ENCODE measurements around the gene PSMF1. TPM values are rescaled to one million over a fixed set of nuclear protein-coding genes. Genes with fewer than 3 reads are reported as not detected.

Gene PSMF1
- total RNA-seq, 1 donor from 2014 or later, result 34.0 TPM

- H3K36me3 ChIP-seq, result no peaks in the 10 kb centered on the region
- Mint-ChIP-seq H3K9me3 (peaks cover 10% of the 10 kb centered on the region), H3K27me3 (ENCODE audit: insufficient read depth, low read depth) (no peaks in the 10 kb centered on the region), H3K4me3 (no peak overlapping the region), H3K4me1 (no peaks in the 10 kb centered on the region), H3K27ac (no peak overlapping the region), H3K36me3 (no peaks in the 10 kb centered on the region)
- H3K9ac ChIP-seq, result no peak overlapping the region
- no peak overlapping the region for H2AFZ ChIP-seq (replicated peaks)
- no peaks in the 10 kb centered on the region for H3F3A ChIP-seq (ENCODE audit: low read depth)
- TF ChIP-seq EZH2 (IDR thresholded peaks at IDR 0.05) (no peak), CTCF (IDR thresholded peaks at IDR 0.05) (no peak), EZH2phosphoT487 (IDR thresholded peaks at IDR 0.05) (no peak)
- H3K79me2 ChIP-seq (ENCODE audit: low read depth), result no peaks in the 10 kb centered on the region
- no peaks in the 10 kb centered on the region for H4K20me1 ChIP-seq (ENCODE audit: low read depth)
- DNase-seq (ENCODE audit: low spot score), result no peak
- no peak overlapping the region for H3K4me2 ChIP-seq
- H3K27me3 ChIP-seq, result no peaks in the 10 kb centered on the region
- H3K27ac ChIP-seq, result no peak overlapping the region
- H3K4me1 ChIP-seq, result no peaks in the 10 kb centered on the region
- H3K9me3 ChIP-seq (ENCODE audit: low read depth), result peaks cover 5% of the 10 kb centered on the region
- H3K4me3 ChIP-seq, result no peak overlapping the region
Measured at GRCh38 chr20:1101533-1101932, 16.9 kb upstream of the PSMF1 start.

DNA sequence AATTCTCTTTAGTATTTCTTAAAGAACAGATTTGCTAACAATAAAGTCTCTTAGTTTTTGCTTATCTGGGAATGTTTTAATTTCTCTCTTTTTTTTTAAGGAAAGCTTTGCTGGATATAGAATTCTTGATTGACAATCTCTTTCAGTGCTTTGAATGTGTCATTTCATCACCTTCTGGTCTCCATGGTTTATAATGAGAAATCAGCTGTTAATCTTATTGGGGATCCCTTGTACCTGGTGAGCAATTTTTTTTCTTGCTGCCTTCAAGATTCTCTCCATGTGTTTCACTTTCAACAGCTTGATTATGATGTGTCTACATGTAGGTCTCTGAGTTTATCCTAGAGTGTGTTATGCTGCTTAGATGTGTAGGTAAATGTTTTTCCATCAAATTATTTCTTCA lies 16.4 kb upstream of the PSMF1 start:
- Mint-ChIP-seq H3K4me1 (no peaks in the 10 kb centered on the region), H3K9me3 (peaks cover 10% of the 10 kb centered on the region), H3K4me3 (no peak overlapping the region), H3K27me3 (ENCODE audit: insufficient read depth, low read depth) (no peaks in the 10 kb centered on the region), H3K27ac (no peak overlapping the region), H3K36me3 (no peaks in the 10 kb centered on the region)
- TF ChIP-seq EZH2 (IDR thresholded peaks at IDR 0.05), result no peak
- TF ChIP-seq CTCF (IDR thresholded peaks at IDR 0.05), result no peak
- no peak for DNase-seq (ENCODE audit: low spot score)
- Histone ChIP-seq H3K4me3 (no peak overlapping the region), H3K4me2 (no peak overlapping the region), H3K27ac (no peak overlapping the region), H3K4me1 (no peaks in the 10 kb centered on the region), H3F3A (ENCODE audit: low read depth) (no peaks in the 10 kb centered on the region), H4K20me1 (ENCODE audit: low read depth) (no peaks in the 10 kb centered on the region), H3K27me3 (no peaks in the 10 kb centered on the region), H3K9me3 (ENCODE audit: low read depth) (peaks cover 5% of the 10 kb centered on the region), H3K36me3 (no peaks in the 10 kb centered on the region), H3K9ac (no peak overlapping the region), H3K79me2 (ENCODE audit: low read depth) (no peaks in the 10 kb centered on the region), H2AFZ (replicated peaks) (no peak overlapping the region)

GRCh38 chr20:1103751-1104150 lies 14.7 kb upstream of the PSMF1 start:
- H3K4me1 ChIP-seq, result no peaks in the 10 kb centered on the region
- peaks cover 10% of the 10 kb centered on the region for H3K9me3 Mint-ChIP-seq
- no peak overlapping the region for H3K4me2 ChIP-seq
- TF ChIP-seq EZH2 (IDR thresholded peaks at IDR 0.05) (no peak), EZH2phosphoT487 (IDR thresholded peaks at IDR 0.05) (no peak), CTCF (IDR thresholded peaks at IDR 0.05) (no peak)
- H3K9me3 ChIP-seq (ENCODE audit: low read depth), result peaks cover 5% of the 10 kb centered on the region
- H3K4me1 Mint-ChIP-seq, result no peaks in the 10 kb centered on the region
- H3K79me2 ChIP-seq (ENCODE audit: low read depth), result no peaks in the 10 kb centered on the region
- no peaks in the 10 kb centered on the region for H3K36me3 ChIP-seq
- H3K4me3 Mint-ChIP-seq, result no peak overlapping the region
- DNase-seq (ENCODE audit: low spot score), result no peak
- H3K36me3 Mint-ChIP-seq, result no peaks in the 10 kb centered on the region
- H3K27me3 Mint-ChIP-seq (ENCODE audit: insufficient read depth, low read depth), result no peaks in the 10 kb centered on the region
- no peak overlapping the region for H3K27ac ChIP-seq
- no peak overlapping the region for H2AFZ ChIP-seq (replicated peaks)
- no peaks in the 10 kb centered on the region for H4K20me1 ChIP-seq (ENCODE audit: low read depth)
- no peak overlapping the region for H3K9ac ChIP-seq
- H3K27ac Mint-ChIP-seq, result no peak overlapping the region
- H3K4me3 ChIP-seq, result no peak overlapping the region
- H3K27me3 ChIP-seq, result no peaks in the 10 kb centered on the region
- no peaks in the 10 kb centered on the region for H3F3A ChIP-seq (ENCODE audit: low read depth)
